ENCODE data around the gene SYCN.

SYCN gene

DNA sequence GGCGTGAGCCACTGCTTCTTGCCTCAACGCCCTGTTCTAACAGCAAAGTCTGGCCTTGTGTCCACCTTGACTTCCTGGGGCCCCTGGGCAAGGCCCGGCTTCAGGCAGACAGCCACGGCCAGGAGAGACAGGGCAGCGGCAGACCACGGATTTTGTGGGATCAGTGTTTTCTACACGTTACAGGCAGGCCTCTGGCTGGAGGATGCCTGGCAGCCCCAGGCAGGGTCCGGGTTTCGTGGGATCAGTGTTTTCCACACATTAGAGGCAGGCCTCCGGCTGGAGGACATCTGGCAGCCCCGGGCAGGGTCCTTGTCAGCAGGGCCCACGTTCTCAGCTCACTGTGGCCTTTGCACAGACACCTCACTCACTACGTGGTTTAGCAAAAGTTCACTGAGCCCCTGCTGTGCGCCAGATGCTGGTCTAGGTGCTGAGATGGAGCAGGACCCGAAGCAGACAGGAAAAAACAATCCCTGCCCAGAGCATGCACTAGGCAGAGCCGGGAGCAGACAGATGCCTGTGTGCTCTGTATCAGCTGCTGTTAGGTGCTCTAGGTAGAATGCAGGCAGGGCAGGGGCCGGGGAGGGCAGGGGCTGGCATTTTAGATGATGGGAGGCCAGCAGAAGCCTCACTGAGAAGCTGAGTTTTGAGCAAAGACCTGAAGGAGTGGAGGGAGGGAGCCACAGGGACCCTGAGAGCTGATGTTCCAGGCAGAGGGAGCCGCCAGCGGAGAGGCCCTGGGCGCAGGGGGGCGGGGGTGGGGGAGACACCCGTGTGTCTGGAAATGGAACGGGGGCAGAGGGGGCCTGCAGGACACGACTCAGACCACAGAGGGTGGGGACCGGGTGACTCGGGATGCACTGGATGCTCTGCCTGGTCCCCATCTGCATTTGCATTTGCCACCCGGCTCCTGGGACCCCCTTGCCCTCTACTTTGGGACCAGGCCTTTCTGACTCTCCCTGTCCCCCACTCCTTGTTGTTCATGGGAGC lies 32.3 kb downstream of the SYCN start:
- DNase-seq (ENCODE audit: low read depth in 2 of 2) = no peak

DNA sequence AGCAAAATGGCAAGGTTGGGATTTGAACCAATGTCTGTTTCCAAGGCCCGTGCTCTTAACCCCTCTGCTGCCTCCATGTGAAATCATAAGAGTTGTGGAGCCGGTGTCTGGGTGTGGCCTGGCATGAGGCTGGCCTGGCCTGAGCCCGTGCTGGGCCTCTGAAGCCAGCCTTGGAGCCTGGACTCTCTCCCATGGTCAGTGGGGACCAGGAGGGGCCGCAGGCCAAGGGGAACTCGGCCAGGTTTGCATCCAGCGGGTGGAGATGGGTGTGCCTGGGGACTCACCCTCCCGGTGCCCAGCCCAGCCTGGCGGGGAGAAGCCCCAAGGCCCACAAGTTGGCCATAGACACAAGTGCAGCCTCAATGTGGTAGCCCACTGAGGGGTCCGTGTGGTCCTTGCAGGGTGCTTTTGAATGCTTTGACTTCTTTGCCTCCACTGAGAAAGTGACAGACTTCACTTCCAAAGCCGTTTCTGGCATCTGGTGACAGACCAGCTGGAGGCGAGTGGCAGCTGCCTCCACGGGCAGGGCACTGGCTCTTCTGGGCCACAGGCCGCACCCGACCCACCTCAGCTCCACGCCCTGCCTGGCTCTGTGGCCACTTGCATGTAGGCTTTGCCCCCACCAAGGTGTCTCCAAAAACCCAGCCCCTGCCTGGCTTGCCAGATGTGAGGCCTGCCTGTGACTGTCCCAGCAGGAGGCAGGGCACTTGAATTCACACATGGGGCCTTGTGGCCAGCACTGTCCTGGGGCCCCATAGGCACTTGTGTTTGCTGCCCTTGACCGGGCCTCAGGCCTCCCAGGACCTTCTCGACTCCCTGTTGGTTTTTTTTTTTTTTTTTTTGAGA lies 33.5 kb downstream of the SYCN start:
- DNase-seq (ENCODE audit: low read depth in 2 of 2) = no peak

DNA sequence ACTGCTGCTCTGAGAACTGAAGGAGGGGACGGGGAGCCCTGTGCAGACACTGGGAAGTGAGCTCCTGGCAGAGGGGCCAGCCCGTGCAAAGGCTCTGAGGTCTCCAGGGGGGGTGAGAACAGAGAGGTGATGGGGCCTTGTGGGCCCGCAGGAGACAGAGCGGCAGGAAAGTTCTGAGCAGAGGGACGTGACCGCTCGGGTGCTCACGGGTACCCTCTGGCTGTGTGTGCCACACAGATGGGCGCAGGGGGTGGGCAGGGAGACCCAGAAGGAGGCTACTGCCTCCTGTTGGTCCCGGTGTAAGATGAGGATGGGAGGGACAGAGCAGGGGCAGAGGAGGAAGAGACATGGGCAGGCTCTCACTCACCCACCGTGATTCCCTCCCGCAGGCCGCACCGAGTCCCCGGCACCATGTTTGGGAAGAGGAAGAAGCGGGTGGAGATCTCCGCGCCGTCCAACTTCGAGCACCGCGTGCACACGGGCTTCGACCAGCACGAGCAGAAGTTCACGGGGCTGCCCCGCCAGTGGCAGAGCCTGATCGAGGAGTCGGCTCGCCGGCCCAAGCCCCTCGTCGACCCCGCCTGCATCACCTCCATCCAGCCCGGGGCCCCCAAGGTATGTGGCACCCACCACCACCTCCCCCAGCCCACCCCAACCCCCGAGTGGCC lies 34.8 kb downstream of the SYCN start:
- DNase-seq (ENCODE audit: low read depth in 2 of 2) = no peak

DNA sequence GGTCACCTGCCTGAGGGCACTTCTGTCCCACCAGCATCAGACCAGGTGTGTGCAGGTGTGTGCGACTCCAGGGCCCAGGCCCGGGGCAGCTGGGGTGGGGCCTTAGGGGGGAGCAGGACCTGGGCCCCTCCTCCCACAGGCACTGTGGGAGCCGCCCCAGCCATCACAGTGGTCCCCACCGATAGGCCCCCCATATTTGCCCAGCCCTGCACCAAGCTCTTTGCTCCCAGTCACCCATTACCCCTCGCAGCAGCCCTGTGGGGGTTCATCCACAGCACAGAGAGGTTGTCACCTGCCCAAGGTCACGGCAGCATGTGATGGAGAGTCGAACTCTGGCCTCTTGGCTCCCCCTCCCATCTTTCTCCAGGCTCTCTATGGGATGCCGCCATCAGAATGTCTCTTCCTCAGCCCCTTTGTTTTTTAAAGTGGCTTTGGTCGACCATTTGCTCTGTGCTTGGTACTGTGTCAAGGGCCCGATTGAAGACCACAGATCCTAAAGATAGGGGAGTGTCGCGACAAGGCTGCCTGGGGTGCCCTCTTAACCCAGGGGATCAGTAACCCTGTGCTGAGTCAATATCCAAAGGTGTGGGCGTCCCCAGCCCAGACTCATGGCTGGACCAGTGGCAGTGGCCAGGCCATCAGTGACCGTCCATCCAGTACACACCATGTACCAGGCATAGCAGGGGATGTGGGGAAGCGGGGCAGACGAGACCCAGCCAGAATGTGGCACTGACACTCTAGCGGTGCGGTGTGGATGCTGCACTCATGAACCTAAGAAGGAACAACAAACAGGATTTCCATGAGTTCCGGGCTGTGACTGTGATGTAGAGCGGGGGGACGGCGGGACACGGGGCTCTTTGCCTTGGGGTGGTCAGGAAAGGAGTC lies 35.6 kb downstream of the SYCN start:
- DNase-seq (ENCODE audit: low read depth in 2 of 2) = no peak

DNA sequence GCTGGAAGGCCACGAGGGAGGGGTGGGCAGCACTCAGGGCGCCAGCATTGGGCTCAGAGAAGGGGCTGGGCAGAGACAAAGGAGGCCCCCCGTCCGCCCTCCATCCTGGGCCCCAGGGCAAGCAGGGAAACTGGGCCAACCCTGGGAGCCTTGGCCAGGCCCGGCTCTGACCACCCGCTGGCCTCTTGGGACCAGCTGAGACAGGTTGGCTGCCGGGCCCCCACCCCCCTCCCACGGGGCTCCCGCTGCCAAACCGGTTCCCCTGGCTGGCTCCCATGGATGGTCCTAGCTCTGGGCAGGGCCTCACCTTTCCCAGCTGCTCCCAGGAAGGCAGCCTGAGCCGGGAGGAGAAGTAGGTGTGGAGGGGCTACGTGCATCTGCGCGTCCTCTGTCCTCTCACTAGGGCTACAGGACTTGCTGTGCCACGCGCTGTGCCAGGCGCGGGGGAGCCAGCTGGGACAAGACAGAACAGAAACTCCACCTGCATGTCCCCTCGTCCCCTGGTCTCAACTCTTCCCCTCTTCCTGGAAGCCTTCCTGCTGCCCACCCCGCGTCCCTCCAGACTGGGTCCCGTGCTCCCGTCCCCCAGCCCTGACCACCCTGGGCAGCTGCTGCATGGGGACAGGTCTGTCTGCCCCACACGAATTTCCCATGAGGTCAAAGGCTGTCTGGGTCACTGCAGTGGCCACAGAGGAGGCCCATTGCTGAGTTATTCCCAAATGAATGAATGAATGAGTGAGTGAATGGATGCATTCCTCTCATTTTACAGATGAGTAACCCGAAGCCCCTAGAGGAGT lies 36.4 kb downstream of the SYCN start:
- DNase-seq (ENCODE audit: low read depth in 2 of 2) = no peak

DNA sequence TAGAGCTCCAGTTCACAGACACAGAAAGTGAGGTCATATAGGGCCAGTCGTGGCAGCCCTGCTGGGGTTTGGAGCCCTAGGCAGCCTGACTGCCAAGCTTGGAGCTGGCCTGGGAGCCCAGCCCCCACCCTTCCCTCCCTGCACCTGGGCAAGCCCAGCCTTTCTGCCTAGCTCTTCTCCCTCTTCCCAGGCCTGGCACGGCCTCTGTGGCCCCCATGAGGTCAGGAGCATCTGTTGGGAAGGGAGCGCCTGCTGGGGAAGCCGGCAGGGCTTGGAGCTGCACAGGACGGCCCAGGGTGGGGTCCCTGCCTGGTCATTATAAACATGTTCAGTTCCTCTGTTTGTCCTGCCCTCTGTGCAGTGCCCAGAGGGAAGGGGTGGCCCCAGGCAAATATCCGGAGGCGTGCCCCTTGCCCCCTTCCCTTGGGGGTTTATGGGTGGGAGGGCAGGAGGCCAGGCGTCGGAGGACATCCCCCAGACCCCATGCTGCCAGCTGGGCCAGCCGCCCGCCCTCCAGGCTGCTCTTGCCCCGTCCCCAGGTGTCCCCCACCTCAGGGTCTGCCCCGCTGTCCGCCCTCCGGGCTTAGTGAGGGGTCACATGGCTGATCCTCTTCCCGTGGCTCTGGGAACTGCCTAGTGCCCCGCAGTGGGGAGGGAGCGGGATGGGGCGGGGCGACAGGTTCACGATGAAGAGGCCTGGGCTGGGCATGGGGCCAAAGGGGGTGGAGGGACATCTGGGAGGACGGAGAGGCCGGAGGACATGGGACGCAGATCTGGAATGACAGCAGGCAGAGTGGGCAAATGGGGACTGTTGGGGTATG lies 37.3 kb downstream of the SYCN start:
- DNase-seq (ENCODE audit: low read depth in 2 of 2) = no peak

DNA sequence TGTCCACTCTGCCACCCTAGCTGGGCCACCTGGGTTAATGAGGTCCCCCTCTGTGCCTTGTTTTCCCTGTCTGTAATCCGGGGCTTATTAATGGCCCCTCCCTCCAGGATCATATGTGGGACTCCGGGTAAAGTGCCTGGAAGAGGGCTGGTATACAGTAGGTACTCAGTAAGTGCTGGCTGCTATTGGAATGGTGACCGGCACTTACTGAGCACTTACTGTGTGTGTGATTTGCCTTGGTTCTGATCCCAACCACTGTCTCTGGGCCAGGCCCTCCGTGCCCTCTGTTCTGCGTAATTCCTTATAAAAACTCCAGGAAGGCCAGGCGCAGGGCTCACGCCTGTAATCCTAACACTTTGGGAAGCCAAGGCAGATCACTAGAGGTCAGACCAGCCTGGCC lies 38.2 kb downstream of the SYCN start:
- no peak for DNase-seq (ENCODE audit: low read depth in 2 of 2)

DNA sequence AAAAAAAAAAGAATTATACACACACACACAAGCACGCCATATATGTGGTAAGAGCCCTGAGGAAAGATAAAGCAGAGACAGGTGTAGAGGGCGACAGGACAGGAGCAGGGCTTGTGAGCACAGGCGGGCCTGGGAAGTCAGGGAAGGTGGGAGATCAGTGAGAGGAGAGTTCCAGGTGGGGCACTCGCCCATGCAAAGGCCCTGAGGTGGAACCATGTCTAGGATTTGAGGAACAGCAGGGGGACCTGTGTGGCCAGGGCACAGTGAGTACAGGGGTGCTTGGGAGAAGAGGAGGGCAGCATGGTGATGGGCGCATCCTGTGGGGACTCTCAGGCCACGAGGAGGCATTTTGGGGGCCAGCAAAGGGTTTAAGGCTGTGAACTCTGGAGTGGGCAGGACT lies 39.8 kb downstream of the SYCN start:
- DNase-seq (ENCODE audit: low read depth in 2 of 2) = no peak

DNA sequence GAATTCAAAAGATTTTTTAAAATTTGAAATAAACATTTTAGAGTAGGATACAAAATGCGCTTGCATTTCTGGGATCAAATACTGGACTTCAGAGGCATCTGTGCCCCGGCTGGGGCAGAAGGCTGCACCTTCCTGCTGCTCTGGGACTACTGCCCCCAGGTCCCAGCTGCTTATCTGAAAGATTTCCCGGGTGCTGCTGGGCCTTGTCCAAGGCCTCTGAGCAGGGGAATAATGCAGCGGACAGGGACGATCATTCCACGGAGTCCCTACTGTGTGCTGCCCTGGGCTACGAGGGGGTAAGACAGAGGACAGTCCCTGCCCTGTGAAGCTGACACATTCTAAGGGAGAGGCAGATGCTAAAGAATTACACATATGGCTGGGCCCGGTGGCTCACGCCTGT lies 40.4 kb downstream of the SYCN start:
- no peak for DNase-seq (ENCODE audit: low read depth in 2 of 2)

DNA sequence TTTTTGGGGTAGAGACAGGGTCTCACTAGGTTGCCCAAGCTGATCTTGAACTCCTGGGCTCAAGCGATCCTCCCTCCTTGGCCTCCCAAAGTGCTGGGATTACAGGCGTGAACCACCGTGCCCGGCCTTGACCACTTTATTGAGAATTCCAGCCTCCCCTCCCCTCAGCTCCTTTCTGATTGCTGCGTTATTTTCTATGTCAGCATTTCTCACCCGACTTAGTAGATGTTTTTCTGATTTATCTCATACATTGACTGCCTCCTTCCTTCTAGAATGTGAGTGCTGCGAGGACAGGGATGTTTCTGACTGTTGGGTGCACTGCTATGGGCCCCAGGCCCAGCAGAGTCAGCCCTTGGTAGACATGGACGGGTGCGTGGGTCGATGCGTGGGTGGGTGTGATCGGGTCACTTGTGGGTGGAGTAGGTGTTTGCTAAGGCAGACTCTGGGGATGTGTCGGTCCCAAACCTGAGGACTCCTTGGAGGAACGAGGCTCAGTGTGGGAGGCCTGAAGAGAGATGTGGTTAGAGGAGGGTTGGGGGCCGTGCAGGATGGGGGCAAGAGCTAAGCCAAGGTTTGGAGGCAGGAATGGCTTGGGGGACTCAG lies 41.5 kb downstream of the SYCN start:
- DNase-seq (ENCODE audit: low read depth in 2 of 2) = no peak

DNA sequence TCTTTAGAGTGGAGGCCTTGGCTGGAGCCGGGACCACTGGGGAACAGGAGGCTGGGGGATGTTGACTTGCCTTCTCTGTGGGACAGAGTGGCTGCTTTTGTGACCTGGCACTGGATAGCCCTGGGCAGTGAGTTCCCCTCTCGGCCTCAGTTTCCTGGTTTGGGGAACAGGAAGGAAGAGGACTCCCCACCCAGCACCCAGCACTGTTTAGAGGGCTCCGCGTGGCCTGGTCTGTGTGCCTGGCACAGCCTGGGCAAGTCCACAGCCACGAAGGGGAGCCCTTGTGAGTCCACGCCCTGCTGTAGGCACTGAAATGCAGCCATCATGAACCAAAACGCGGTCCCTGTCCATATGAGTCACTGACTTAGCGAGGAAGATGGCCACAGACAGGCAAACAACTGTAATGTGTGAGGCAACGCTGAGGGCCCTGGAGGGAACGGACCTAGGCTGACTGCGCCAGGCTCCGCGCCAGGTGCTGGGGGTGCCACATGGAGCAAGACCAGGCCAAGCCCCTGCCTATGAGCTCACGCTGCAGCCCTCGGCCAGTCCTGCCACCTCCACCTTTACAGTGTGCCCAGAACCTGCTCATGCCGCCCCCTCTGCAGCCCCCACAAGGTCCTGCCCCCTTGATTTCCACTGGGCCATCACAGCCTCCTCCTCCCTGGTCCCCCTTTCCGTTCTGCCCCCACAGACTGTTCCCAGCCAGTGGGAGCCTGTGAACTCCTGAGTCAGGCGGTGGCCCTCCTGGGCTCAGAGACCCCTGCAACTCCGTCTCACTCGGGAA lies 43.0 kb downstream of the SYCN start:
- no peak for DNase-seq (ENCODE audit: low read depth in 2 of 2)

DNA sequence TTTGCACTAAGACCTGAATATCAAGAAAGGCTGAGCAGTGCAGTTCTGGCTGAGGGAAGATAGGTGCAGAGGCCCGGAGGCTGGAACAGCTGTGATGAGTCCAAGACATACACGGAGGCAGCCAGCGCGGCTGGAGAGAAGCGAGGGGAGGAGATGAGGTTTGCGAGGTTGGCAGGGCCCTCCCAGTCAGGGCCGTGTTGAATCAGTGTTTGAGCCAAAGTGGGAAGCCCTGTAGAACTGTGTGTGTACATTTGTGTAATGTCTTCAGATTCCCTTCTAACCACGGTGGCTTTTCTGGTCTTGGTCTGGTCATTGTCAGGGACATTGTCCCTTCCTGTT lies 43.6 kb downstream of the SYCN start:
- DNase-seq (ENCODE audit: low read depth in 2 of 2) = no peak

DNA sequence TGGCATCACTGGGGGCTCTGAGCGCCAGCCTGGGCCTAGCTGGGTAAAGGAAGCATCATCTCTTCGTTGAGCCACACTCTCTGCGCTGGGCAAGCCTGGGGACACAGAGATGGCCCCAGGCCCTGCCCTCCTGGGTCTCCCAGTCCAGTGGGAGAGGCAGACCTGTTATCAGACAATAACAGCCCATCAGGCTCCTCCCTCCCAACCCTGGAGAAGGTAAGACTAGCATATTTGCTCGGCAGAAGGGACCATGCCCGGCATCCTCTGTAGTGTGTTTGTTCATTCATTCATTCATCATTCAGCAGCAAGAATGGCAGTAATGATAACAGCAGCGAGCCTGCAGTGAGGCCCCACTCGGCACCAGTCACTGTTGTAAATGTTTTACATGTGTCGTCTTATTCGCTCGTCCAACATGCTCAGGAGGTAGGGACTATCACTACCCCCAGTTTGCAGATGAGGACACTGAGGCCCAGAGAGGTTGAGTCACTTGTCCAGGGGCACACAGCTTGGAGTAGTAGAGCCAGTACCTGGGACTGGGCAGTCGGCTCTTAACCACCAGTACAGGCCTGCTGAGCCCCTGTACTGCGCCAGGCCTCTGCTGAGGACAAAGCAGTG lies 45.3 kb downstream of the SYCN start:
- no peak for DNase-seq (ENCODE audit: low read depth in 2 of 2)

DNA sequence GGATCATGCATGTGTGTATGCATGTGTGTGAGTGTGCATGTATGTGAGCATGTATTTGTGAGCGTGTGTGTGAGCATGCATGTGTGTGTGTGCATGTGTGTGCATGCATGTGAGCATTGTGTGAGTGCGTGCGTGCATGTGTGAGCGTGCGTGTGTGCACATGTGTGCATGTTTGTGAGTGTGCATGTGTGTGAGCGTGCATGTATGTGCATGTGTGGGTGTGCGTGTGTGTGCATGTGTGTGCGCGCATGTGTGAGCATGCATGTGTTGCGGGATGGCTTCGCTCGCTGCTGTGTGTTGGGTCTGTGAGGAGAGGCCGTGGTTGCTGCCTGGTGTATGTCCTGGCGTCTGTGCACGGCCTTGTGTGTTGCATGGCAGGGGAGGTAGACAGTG lies 46.1 kb downstream of the SYCN start:
- DNase-seq (ENCODE audit: low read depth in 2 of 2) = no peak

DNA sequence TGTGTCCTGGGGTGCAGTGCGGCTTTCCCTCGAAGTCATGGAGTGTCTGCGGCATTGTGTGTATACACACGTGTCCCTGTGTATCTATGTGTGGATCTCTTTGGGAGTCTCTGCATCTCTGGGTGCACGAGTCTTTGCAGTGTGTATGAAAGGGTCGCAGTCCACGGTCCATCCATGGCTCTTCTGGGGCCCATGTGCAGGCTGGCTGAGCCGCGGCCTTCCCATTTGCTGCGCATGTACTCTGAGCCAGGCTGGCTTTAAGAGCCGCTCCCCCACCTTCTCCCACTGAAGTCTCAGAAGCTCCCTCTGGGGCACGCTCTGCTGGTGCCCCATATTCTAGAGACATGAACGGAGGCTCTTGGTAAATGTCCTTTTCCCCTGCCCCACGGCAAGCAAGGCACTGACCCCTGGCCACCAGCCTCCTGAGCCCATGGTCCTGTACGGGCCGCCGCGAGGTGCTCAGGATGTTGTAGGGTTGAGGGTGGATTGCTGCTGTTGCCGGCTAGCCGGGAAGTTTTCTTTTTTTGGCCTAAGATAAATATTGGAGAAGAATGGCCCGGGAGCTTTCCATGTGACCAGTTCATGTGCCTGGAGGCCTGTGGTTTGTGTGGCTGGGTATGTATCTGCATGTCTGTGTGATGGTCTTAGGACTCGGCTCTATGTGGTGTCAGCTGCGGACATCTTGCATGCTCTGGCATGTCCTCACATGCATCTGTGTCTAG lies 46.6 kb downstream of the SYCN start:
- no peak for DNase-seq (ENCODE audit: low read depth in 2 of 2)

DNA sequence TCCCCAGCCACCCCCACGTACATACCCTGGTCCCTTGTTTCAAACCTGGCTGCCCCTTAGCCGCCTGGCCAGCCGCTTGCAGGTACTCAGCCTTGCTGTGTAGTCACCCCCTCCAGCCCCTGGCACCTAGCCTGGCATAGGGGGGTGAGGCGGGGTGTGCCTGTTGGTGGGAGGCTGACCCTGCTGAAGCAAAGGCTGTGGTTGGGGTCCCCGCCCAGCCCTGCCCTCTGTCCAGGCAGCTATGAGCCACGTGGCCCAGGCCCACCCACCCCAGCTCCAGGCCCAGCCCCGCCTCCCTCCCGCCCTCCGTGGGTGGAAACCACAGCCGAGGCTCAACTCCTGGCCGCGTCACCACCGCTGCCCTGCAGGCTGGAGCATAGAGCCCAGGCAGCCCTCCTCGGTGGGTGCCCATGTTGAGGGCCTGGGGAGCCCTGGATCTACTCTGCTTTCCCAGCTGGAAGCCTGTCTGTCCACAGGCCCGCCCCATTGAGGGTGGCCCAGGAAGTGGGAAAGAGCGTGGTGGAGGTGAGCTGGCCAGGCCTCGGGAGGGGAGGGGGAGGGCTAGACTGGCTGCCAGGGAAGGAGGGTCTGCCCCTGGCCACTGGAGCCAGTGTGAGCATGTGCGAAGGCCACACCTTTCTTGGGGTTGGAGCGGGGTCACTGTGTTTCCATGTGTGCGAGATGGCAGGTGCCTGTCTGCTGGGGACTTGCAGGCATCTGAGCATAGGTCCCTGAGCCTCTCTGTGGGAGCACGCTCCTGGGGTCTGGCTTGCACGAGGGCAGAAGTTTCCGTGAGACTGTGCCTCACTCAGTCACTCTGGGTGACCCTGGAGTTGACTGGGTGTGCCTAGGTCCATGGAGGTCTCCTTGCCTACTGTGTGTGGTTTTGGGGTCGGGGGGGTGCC lies 47.5 kb downstream of the SYCN start:
- DNase-seq (ENCODE audit: low read depth in 2 of 2) = no peak

Measured in stimulated activated CD4-positive, alpha-beta T cell treated with anti-CD3 and anti-CD28 coated beads, Interleukin-1b, Interleukin-23, amount 100 ng/mL, for 1 hour (primary cell).